ENCODE results near the gene EYS. TPM values are rescaled to one million over a fixed set of nuclear protein-coding genes. Genes with fewer than 3 reads are reported as not detected.

Gene EYS
- total RNA-seq, 4 donors from 2014 or later = 0.15 TPM; not detected in 3

- TF ChIP-seq POLR2AphosphoS5 (IDR thresholded peaks at IDR 0.05) (no peak), POLR2A (IDR thresholded peaks at IDR 0.05) (no peak), EP300 (IDR thresholded peaks at IDR 0.05) (no peak), CTCF (IDR thresholded peaks at IDR 0.05) (no peak)
- H3K36me3 ChIP-seq = no peaks in the 10 kb centered on the region
- H3K9me3 ChIP-seq = no peaks in the 10 kb centered on the region
- H3K4me3 ChIP-seq = no peak overlapping the region
- no peak for ATAC-seq
- no peaks in the 10 kb centered on the region for H3K27me3 ChIP-seq
- no peak overlapping the region for H3K27ac ChIP-seq
- no peaks in the 10 kb centered on the region for H3K4me1 ChIP-seq
Measured at GRCh38 chr6:64104051-64104450, 1603.0 kb downstream of the EYS start.

GRCh38 chr6:64103480-64103879, 1603.5 kb downstream of the EYS start:
- 67 to 75% methylated on average over 1 of the region's 1 CpG for WGBS, 2 donors (ENCODE audit: low coverage in 1 of 2)
- no peaks in the 10 kb centered on the region for H3K9me3 ChIP-seq
- no peaks in the 10 kb centered on the region for H3K4me1 ChIP-seq
- TF ChIP-seq POLR2A (IDR thresholded peaks at IDR 0.05) = no peak
- no peak for TF ChIP-seq POLR2AphosphoS5 (IDR thresholded peaks at IDR 0.05)
- TF ChIP-seq EP300 (IDR thresholded peaks at IDR 0.05) = no peak
- TF ChIP-seq CTCF (IDR thresholded peaks at IDR 0.05) = no peak
- no peak overlapping the region for H3K27ac ChIP-seq
- ATAC-seq = no peak
- H3K4me3 ChIP-seq = no peak overlapping the region
- H3K27me3 ChIP-seq = no peaks in the 10 kb centered on the region
- H3K36me3 ChIP-seq = no peaks in the 10 kb centered on the region

GRCh38 chr6:64100702-64101303, 1606.2 kb downstream of the EYS start:
- no peaks in the 10 kb centered on the region for H3K27me3 ChIP-seq
- peaks cover 0 to 9% (median 0%) of the 10 kb centered on the region in 3 donors for H3K9me3 ChIP-seq
- ATAC-seq = no peak
- no peak overlapping the region for H3K27ac ChIP-seq
- WGBS, 2 donors (ENCODE audit: low coverage in 1 of 2) = 11 to 37% methylated on average over 2 of the region's 2 CpGs
- no peak overlapping the region for H3K4me3 ChIP-seq
- TF ChIP-seq POLR2AphosphoS5 (IDR thresholded peaks at IDR 0.05) (no peak), EP300 (IDR thresholded peaks at IDR 0.05) (no peak), POLR2A (IDR thresholded peaks at IDR 0.05) (no peak), CTCF (IDR thresholded peaks at IDR 0.05) (no peak)
- H3K4me1 ChIP-seq = no peaks in the 10 kb centered on the region
- H3K36me3 ChIP-seq = no peaks in the 10 kb centered on the region

GRCh38 chr6:64090352-64090751, 1616.7 kb downstream of the EYS start:
- Histone ChIP-seq H3K27me3 (no peaks in the 10 kb centered on the region), H3K4me3 (no peak overlapping the region), H3K9me3 (peaks cover 0 to 8% (median 0%) of the 10 kb centered on the region in 3 donors), H3K27ac (no peak overlapping the region), H3K36me3 (no peaks in the 10 kb centered on the region), H3K4me1 (no peaks in the 10 kb centered on the region)
- 22 to 47% methylated on average over 2 of the region's 2 CpGs for WGBS, 2 donors (ENCODE audit: low coverage in 1 of 2)
- no peak for ATAC-seq
- TF ChIP-seq POLR2AphosphoS5 (IDR thresholded peaks at IDR 0.05) (no peak), EP300 (IDR thresholded peaks at IDR 0.05) (no peak)

GRCh38 chr6:64085126-64085525, 1621.9 kb downstream of the EYS start:
- no peaks in the 10 kb centered on the region for H3K9me3 ChIP-seq
- no peak overlapping the region for H3K4me3 ChIP-seq
- no peak for TF ChIP-seq CTCF (IDR thresholded peaks at IDR 0.05)
- TF ChIP-seq EP300 (IDR thresholded peaks at IDR 0.05) = no peak
- TF ChIP-seq POLR2A (IDR thresholded peaks at IDR 0.05) = no peak
- TF ChIP-seq POLR2AphosphoS5 (IDR thresholded peaks at IDR 0.05) = no peak
- H3K36me3 ChIP-seq = no peaks in the 10 kb centered on the region
- WGBS, 2 donors (ENCODE audit: low coverage in 1 of 2) = 83 to 92% methylated on average over 1 to 6 of the region's 13 CpGs
- H3K4me1 ChIP-seq = no peaks in the 10 kb centered on the region
- ATAC-seq = no peak
- H3K27me3 ChIP-seq = no peaks in the 10 kb centered on the region
- no peak overlapping the region for H3K27ac ChIP-seq

All from gastroesophageal sphincter (tissue), 4 donors.